IPS-20b (cell line): ENCODE results near the gene CCND1.
A peak's percentile ranks its signal among the peaks of the same experiment; 100 is the strongest.
"Not testable (repeated sequence)": the region's sequence is repeated elsewhere in the genome, so short reads cannot be mapped to it uniquely, and the experiment has no call there.

Source experiments
- H3K27ac ChIP-seq: one replicate; pipeline ENCODE4 v1.5.1; 2013; ENCODE audit warnings: low read length
- H3K27me3 ChIP-seq: 2 replicates; pipeline ENCODE4 v1.6.1; 2013; ENCODE audit warnings: mild to moderate bottlenecking, low read length, inconsistent platforms; ENCODE audit not compliant: insufficient read depth
- H3K36me3 ChIP-seq: 2 replicates; pipeline ENCODE4 v1.6.1; 2013; ENCODE audit warnings: low read depth, mild to moderate bottlenecking, inconsistent platforms, low read length, moderate library complexity; ENCODE audit not compliant: insufficient read depth
- H3K4me1 ChIP-seq: 2 replicates; pipeline ENCODE4 v1.6.1; 2013; ENCODE audit warnings: mild to moderate bottlenecking, control low read depth, inconsistent platforms, low read length, moderate library complexity; ENCODE audit not compliant: insufficient read depth
- H3K4me3 ChIP-seq: 2 replicates; pipeline ENCODE4 v1.5.1; 2013; ENCODE audit warnings: mild to moderate bottlenecking, low read length, inconsistent platforms
- H3K9ac ChIP-seq: 2 replicates; pipeline ENCODE4 v1.6.1; 2013; ENCODE audit warnings: low read depth, mild to moderate bottlenecking, inconsistent platforms, low read length, moderate library complexity
- H3K9me3 ChIP-seq: 2 replicates; pipeline ENCODE4 v1.6.1; 2013; ENCODE audit warnings: mild to moderate bottlenecking, low read depth, low read length, inconsistent platforms; ENCODE audit not compliant: insufficient read depth

The CCND1 gene

GRCh38 chr11:69692422-69692821 is 51.5 kb downstream of the CCND1 start:
- Histone ChIP-seq H3K9ac (no peak overlapping the region), H3K27me3 (no peaks in the 10 kb centered on the region; the same call in 1 of the 2 replicates), H3K9me3 (no peaks in the 10 kb centered on the region), H3K4me1 (no peaks in the 10 kb centered on the region), H3K4me3 (no peak overlapping the region), H3K27ac (no peak overlapping the region), H3K36me3 (no peaks in the 10 kb centered on the region)

DNA sequence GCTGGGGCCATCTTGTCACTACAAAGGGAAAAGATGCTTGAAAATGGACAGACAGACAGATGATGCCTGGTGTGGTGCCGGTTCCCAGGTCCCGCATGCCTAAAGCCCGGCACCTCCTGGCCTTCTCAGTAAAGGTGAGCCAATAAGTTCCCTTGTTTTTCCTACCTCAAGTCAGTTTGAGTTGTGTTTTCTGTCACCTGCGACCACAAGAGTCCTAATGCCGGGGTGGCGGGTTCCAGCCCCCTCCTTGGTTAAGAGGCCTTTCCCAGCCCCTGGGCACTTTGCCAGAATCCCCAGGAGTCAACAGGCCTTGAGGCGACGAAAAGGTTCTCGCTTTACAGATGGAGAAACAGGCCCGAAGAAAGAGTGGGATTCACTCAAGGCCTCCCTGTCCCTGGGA is 53.8 kb downstream of the CCND1 start:
- Histone ChIP-seq H3K9me3 (no peaks in the 10 kb centered on the region), H3K9ac (no peak overlapping the region), H3K36me3 (peaks cover 14% of the 10 kb centered on the region; the same call in 1 of the 2 replicates), H3K27ac (no peak overlapping the region), H3K4me1 (no peaks in the 10 kb centered on the region), H3K27me3 (no peaks in the 10 kb centered on the region; the same call in 1 of the 2 replicates), H3K4me3 (no peak overlapping the region)

DNA sequence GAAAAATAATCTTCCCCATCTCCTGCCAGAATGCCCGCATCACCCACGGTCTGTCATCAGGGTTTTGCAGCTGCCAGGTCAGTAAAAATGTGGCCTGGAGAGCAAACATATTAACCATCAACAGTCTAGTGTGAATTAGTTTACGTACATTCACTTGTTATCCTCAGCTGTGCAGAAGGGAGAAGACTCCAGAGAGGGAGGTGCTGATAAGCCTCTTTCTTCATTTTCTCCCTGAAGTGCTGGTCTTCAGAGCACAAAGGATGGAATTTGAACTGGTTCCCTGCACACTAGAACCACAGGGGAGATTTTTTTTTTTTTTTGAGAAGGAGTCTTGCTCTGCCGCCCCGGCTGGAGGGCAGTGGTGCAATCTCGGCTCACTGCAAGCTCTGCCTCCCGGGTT is 54.6 kb downstream of the CCND1 start:
- H3K36me3 ChIP-seq, result peaks cover 14% of the 10 kb centered on the region; the same call in 1 of the 2 replicates
- H3K9me3 ChIP-seq, result no peaks in the 10 kb centered on the region
- H3K4me1 ChIP-seq, result peaks cover 2% of the 10 kb centered on the region; the same call in 1 of the 2 replicates
- no peaks in the 10 kb centered on the region; the same call in 1 of the 2 replicates for H3K27me3 ChIP-seq
- H3K4me3 ChIP-seq, result no peak overlapping the region
- H3K9ac ChIP-seq, result no peak overlapping the region
- no peak overlapping the region for H3K27ac ChIP-seq

DNA sequence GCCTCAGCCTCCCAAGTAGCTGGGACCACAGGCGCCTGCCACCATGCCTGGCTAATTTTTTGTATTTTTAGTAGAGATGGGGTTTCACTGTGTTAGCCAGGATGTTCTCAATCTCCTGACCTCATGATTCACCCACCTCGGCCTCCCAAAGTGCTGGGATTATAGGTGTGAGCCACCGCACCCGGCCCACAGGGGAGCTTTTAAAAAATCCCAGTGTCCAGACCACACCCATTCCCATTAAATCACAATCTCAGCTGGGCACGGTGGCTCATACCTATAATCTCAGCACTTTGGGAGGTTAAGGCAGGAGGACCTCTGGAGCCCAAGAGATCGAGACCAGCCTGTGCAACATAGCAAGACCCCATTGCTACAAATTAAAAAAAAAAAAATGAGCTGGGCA is 55.0 kb downstream of the CCND1 start:
- H3K27ac ChIP-seq, H3K4me3 ChIP-seq, H3K4me1 ChIP-seq, H3K9me3 ChIP-seq, H3K9ac ChIP-seq, H3K27me3 ChIP-seq: not testable (repeated sequence)
- H3K36me3 ChIP-seq, result peaks cover 14% of the 10 kb centered on the region; the same call in 1 of the 2 replicates

- H3K36me3 ChIP-seq, result peaks cover 14% of the 10 kb centered on the region; the same call in 1 of the 2 replicates
- H3K27me3 ChIP-seq, result peaks cover 5% of the 10 kb centered on the region
- no peaks in the 10 kb centered on the region for H3K9me3 ChIP-seq
- H3K4me3 ChIP-seq, result no peak overlapping the region
- peaks cover 10% of the 10 kb centered on the region; the same call in 1 of the 2 replicates for H3K4me1 ChIP-seq
- H3K27ac ChIP-seq, result no peak overlapping the region
- no peak overlapping the region for H3K9ac ChIP-seq
Observed at GRCh38 chr11:69696749-69697468, 56.0 kb downstream of the CCND1 start.

DNA sequence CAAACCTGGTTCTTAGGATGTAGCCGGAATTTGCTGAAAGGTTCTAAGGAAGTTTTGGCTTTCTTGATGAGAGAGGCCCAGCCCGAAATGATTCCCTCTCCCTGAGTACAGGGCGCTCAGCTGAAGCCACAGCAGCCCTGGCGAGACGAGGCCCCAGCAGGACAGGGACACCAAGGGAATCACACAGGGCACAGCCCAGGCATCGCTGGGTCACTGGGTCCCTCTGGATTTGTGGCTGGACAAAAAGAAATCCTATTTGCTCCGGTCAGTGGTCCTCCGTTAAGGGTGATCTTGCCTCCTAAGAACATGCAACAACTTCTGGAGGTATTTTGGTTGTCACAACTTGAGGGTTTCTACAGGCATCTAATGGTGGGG is 56.5 kb downstream of the CCND1 start:
- Histone ChIP-seq H3K9ac (no peak overlapping the region), H3K4me3 (no peak overlapping the region), H3K36me3 (peaks cover 14% of the 10 kb centered on the region; the same call in 1 of the 2 replicates), H3K4me1 (peaks cover 10% of the 10 kb centered on the region; the same call in 1 of the 2 replicates), H3K27me3 (peaks cover 10% of the 10 kb centered on the region), H3K27ac (no peak overlapping the region), H3K9me3 (no peaks in the 10 kb centered on the region)

DNA sequence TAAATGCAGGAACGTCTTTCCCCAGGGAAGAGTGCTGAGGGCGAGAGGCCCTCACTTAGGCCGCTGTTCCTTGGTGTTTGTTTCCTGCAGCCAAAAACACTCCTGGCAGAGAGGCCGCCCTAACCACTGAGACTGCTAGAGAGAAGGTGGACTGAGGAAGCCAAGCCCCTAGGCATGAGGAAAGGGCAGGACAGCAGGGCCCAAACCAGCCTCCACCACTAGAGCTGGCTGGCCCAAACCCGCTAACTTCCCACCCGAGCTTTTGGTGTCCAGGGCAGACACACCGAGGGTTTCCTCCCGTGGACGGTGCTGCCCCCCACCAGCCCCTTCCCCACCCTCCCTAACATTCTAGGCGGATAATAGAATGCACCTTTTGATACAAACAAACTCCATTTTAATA is 56.9 kb downstream of the CCND1 start:
- no peak overlapping the region for H3K4me3 ChIP-seq
- no peak overlapping the region for H3K27ac ChIP-seq
- peaks cover 14% of the 10 kb centered on the region; the same call in 1 of the 2 replicates for H3K36me3 ChIP-seq
- H3K9me3 ChIP-seq, result no peaks in the 10 kb centered on the region
- no peak overlapping the region for H3K9ac ChIP-seq
- H3K4me1 ChIP-seq, result peaks cover 10% of the 10 kb centered on the region; the same call in 1 of the 2 replicates
- H3K27me3 ChIP-seq, result peaks cover 14% of the 10 kb centered on the region

DNA sequence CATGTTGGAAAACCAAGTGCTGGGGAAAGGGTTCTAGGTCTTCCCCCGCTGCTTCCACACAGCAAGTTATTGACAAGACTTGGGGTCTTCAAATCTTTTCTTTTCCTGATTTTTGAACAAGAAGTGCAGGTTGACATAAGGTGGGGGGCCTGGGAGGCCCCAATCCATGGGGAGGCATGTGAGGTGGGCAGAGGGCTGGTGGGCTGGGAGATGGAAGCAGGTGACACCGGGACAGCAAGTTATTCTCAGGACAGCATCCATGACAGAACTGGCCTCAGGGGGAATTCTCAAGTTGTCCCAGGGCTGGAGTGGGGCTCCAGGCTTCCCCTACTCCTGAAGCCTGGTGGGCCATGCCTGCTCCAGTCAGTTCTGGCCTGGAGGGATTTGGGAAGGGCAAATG is 57.4 kb downstream of the CCND1 start:
- Histone ChIP-seq H3K27me3 (peaks cover 19% of the 10 kb centered on the region), H3K9me3 (no peaks in the 10 kb centered on the region), H3K4me3 (no peak overlapping the region), H3K9ac (no peak overlapping the region), H3K36me3 (peaks cover 14% of the 10 kb centered on the region; the same call in 1 of the 2 replicates), H3K4me1 (peaks cover 10% of the 10 kb centered on the region; the same call in 1 of the 2 replicates), H3K27ac (no peak overlapping the region)

DNA sequence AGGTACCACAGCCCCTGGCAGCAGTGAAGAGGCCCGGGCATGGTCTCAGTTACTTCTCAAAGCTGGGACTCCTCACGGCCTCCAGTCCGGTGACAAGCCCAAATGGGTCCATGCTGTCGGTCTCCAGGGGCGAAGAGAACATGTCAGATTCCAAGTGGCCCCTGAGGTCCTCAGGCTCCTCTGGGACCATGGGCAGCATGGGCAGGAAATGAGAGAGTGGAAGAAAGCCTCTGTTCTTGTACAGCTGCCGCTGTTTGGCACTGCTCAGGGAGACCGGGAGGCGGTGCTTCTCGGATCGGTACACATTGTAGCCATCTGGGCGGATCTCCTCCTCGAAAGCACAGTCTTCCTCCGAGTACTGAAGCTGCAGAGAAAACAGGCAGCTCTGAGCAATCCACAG is 58.3 kb downstream of the CCND1 start:
- Histone ChIP-seq H3K36me3 (peaks cover 14% of the 10 kb centered on the region; the same call in 1 of the 2 replicates), H3K4me3 (no peak overlapping the region), H3K9ac (no peak overlapping the region), H3K27ac (no peak overlapping the region), H3K9me3 (no peaks in the 10 kb centered on the region), H3K27me3 (peaks cover 27% of the 10 kb centered on the region), H3K4me1 (peaks cover 10% of the 10 kb centered on the region; the same call in 1 of the 2 replicates)

GRCh38 chr11:69700278-69701140 is 59.6 kb downstream of the CCND1 start:
- H3K4me1 ChIP-seq, result peaks cover 15% of the 10 kb centered on the region; the same call in 1 of the 2 replicates
- peaks cover 39% of the 10 kb centered on the region for H3K27me3 ChIP-seq
- no peaks in the 10 kb centered on the region for H3K9me3 ChIP-seq
- peaks cover 14% of the 10 kb centered on the region; the same call in 1 of the 2 replicates for H3K36me3 ChIP-seq
- peak overlapping the region; percentile 81 for H3K4me3 ChIP-seq
- H3K9ac ChIP-seq, result peak overlapping the region; percentile 48; the same call in 1 of the 2 replicates
- peak overlapping the region; percentile 44 for H3K27ac ChIP-seq

GRCh38 chr11:69702239-69702691 is 61.3 kb downstream of the CCND1 start:
- peak overlapping the region; percentile 13 for H3K27ac ChIP-seq
- H3K9ac ChIP-seq, result peak overlapping the region; percentile 83; the same call in 1 of the 2 replicates
- peaks cover 57% of the 10 kb centered on the region for H3K27me3 ChIP-seq
- peak overlapping the region; percentile 81 for H3K4me3 ChIP-seq
- H3K4me1 ChIP-seq, result peaks cover 27% of the 10 kb centered on the region; the same call in 1 of the 2 replicates
- peaks cover 14% of the 10 kb centered on the region; the same call in 1 of the 2 replicates for H3K36me3 ChIP-seq
- H3K9me3 ChIP-seq, result no peaks in the 10 kb centered on the region
